ENCODE measurements around the gene HLCS. TPM values are rescaled to one million over a fixed set of nuclear protein-coding genes. Genes with fewer than 3 reads are reported as not detected.

Gene HLCS
- total and polyA plus RNA-seq, 7 donors: 3.0 to 26.0 (median 12.5) TPM

GRCh38 chr21:36923270-36923669, 43.2 kb downstream of the HLCS start:
- WGBS, 2 donors: 84 to 90% methylated on average over 14 of the region's 14 CpGs
- no peak for TF ChIP-seq CTCF (IDR thresholded peaks at IDR 0.05)
- no peak for TF ChIP-seq POLR2AphosphoS5 (IDR thresholded peaks at IDR 0.05)
- no peak for TF ChIP-seq EP300 (IDR thresholded peaks at IDR 0.05)
- no peak for TF ChIP-seq POLR2A (IDR thresholded peaks at IDR 0.05)
- DNase-seq: no peak
- Histone ChIP-seq H3K27me3 (no peaks in the 10 kb centered on the region), H3K9me3 (no peaks in the 10 kb centered on the region), H3K4me3 (no peak overlapping the region), H3K36me3 (no peaks in the 10 kb centered on the region), H3K27ac (no peak overlapping the region), H3K4me1 (peaks cover 0 to 9% (median 2%) of the 10 kb centered on the region in 4 donors)
- intact Hi-C loops (cut with DNase I): loop anchor here (10.0 kb wide), 1 partner anchor 498 kb away; no protein-coding TSS in a partner anchor

- TF ChIP-seq EP300 (IDR thresholded peaks at IDR 0.05): no peak
- no peak for TF ChIP-seq POLR2AphosphoS5 (IDR thresholded peaks at IDR 0.05)
- TF ChIP-seq POLR2A (IDR thresholded peaks at IDR 0.05): no peak
- TF ChIP-seq CTCF (IDR thresholded peaks at IDR 0.05): no peak
- intact Hi-C loops (cut with DNase I): loop anchor here (10.0 kb wide), 1 partner anchor 498 kb away; no protein-coding TSS in a partner anchor
- WGBS, 2 donors: 94 to 96% methylated on average over 18 of the region's 18 CpGs
- peaks cover 0 to 10% (median 4%) of the 10 kb centered on the region in 4 donors for H3K4me1 ChIP-seq
- no peak for DNase-seq
- no peaks in the 10 kb centered on the region for H3K9me3 ChIP-seq
- no peak overlapping the region for H3K4me3 ChIP-seq
- no peaks in the 10 kb centered on the region for H3K27me3 ChIP-seq
- no peak overlapping the region for H3K27ac ChIP-seq
- no peaks in the 10 kb centered on the region for H3K36me3 ChIP-seq
Observed at GRCh38 chr21:36922861-36923260, 43.6 kb downstream of the HLCS start.

GRCh38 chr21:36918291-36918690, 48.2 kb downstream of the HLCS start:
- WGBS, 2 donors: 48 to 71% methylated on average over 4 of the region's 4 CpGs
- H3K27me3 ChIP-seq: no peaks in the 10 kb centered on the region
- no peak overlapping the region for H3K4me3 ChIP-seq
- no peaks in the 10 kb centered on the region for H3K9me3 ChIP-seq
- no peak for DNase-seq
- H3K4me1 ChIP-seq: peaks cover 0 to 11% (median 4%) of the 10 kb centered on the region in 4 donors
- no peak for TF ChIP-seq POLR2AphosphoS5 (IDR thresholded peaks at IDR 0.05)
- no peak for TF ChIP-seq CTCF (IDR thresholded peaks at IDR 0.05)
- no peak for TF ChIP-seq POLR2A (IDR thresholded peaks at IDR 0.05)
- TF ChIP-seq EP300 (IDR thresholded peaks at IDR 0.05): no peak
- intact Hi-C loops (cut with DNase I): no loop called here
- no peak overlapping the region for H3K27ac ChIP-seq
- H3K36me3 ChIP-seq: no peaks in the 10 kb centered on the region

- 63 to 78% methylated on average over 8 of the region's 8 CpGs for WGBS, 2 donors
- no peak for DNase-seq
- peaks cover 0 to 11% (median 4%) of the 10 kb centered on the region in 4 donors for H3K4me1 ChIP-seq
- no peak overlapping the region for H3K4me3 ChIP-seq
- H3K9me3 ChIP-seq: no peaks in the 10 kb centered on the region
- TF ChIP-seq EP300 (IDR thresholded peaks at IDR 0.05) (no peak), CTCF (IDR thresholded peaks at IDR 0.05) (no peak), POLR2AphosphoS5 (IDR thresholded peaks at IDR 0.05) (no peak), POLR2A (IDR thresholded peaks at IDR 0.05) (no peak)
- no peaks in the 10 kb centered on the region for H3K36me3 ChIP-seq
- intact Hi-C loops (cut with DNase I): no loop called here
- H3K27me3 ChIP-seq: no peaks in the 10 kb centered on the region
- H3K27ac ChIP-seq: no peak overlapping the region
Observed at GRCh38 chr21:36917471-36918158, 48.9 kb downstream of the HLCS start.

All from sigmoid colon (tissue), 7 donors.